ENCODE data around the gene EPN3.
A peak's percentile ranks its signal among the peaks of the same experiment; 100 is the strongest.

EPN3 gene

GRCh38 chr17:50572541-50572940, 40.0 kb downstream of the EPN3 start:
- DNase-seq, result no peak

DNA sequence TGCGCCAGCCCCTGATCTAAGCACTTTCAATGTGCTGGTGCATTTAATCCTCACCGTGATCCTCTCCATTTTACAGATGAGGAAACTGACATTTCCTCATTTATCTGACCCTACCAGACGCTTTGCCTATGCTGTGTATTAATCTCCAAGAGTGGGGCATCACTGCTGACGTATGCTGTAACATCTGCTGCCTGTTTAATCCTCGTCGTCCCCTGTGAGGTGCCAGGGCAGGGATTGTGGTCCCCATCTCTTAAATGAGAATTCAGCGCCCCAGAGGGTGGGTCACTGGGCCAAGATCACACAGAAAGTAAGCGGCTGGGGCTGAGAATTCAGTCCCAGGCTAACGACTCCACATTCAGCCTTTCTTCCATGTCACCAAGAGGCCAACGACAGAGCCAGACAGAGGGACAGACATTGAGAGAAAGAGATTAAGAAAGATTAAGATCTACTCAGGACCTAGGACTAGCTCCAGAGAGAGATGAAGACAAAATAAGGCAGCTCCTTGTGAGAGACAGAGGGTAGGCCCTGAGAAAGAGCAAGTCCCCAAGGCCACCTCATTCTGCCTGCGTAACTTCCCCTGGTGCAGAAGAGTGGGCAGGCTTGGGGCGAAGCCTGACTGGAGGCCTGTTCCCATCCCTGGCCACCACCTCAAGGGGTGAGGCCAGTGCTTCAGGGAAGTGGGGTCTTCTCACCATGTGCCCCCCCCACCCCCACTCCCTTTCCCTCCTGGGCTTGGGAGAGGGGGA, 41.5 kb downstream of the EPN3 start:
- no peak for DNase-seq

GRCh38 chr17:50575581-50576210, 43.2 kb downstream of the EPN3 start:
- no peak for DNase-seq

DNA sequence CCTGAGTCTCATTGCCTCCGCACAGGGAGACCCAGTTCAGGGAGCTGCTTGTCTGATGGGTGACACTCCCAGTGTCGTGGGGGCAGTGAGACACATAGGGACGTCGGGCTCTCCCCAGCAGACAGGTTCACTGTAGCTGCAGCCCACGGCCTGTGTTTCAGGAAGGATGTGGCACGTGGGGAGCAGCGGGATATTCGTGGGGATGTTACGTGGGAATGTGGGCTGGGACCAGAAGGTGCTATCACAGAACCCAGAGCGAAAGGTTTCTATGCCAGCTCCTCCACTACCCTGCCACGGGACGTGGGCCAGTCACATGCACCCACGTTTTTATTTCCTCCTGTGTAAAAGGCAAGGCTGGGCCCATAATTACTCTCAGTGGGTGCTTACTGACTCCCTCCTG, 44.3 kb downstream of the EPN3 start:
- DNase-seq, result no peak

DNA sequence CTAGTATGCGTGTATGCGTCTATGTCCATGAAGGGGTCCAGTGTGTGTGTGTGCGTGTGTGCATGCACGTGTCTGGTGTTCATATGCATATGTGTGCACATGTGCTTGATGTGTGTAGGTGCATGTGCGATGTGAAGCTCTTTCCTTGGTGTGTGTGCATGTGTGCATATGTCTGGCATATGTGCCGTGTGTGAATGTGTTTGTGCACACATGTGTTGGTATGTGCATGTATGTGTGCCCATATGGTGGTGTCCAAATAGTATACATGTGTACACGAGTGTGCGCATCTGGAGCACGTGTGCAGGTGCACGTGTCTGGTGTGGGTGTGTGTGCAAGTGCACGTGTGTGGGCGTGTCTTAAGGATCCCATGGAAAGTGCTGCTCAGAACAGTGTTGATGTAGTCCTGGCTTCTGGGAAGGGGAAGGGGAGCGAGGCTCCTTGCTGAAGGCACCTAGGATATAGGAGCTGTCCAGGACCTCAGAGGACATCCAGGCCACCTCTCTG, 45.0 kb downstream of the EPN3 start:
- no peak for DNase-seq

GRCh38 chr17:50578173-50578572, 45.6 kb downstream of the EPN3 start:
- DNase-seq, result no peak

GRCh38 chr17:50579399-50579798, 46.9 kb downstream of the EPN3 start:
- no peak for DNase-seq

DNA sequence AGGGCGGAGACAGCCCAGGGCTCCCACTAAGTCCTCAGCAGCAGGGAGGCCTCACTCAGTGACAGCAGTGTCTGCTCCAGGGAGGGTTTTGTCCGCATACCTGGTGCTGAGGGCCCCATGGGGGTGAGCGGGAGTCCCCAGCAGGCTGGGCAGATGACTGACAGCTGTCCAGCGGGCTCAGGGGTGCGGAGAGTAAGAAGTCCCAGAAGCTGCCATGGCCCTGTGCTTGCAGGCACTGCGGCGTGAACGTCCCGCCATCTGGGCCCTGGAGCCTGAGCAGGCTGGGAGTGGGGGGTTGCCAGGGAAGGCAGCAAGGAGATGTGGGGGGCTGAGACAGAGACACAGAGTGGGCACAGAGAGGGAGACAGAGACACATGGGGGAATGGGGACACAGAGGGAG, 48.1 kb downstream of the EPN3 start:
- no peak for DNase-seq

- no peak for DNase-seq
These were observed 48.8 kb downstream of the EPN3 start for GRCh38 chr17:50581316-50581715.

GRCh38 chr17:50582741-50583140, 50.2 kb downstream of the EPN3 start:
- DNase-seq, result no peak

DNA sequence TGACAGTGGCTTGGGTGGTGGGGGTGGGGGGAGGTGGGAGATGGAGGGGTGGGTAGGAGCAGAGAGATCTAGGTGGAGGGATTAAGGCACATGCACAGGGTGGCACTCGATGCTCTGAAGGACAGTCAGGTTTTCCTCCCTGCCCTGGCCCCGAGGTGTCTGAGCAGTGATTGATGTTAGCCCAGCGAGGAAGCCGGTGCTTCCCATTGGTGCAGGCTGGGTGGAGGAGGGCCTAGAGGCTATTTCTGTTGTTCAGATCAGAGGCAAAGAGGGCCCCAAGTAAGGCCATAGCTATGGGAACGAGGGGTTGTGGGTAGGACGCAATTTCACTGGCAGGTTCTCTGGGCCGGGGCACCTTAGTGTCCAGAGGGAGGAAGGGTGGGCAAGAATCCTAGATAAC, 51.1 kb downstream of the EPN3 start:
- no peak for DNase-seq

DNA sequence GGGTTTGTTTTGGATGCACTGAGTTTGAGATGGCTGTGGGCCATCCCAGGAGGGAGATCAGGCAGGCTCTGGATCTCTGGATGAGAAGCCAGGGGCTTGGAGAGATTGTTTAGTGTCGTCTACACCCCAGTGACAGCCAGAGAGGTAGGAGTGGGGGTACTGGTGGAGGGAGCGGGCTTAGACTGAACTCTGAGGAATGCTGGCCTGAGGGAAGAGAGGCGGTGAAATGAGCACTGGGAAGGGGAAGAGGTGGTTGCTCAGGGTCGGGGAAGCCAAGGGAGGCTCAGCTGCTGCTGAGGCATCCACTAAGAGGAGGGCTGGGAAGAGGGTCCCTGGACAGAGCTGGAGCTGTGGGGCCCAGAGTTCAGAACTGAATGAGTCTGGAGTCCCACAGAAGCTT, 51.6 kb downstream of the EPN3 start:
- no peak for DNase-seq

DNA sequence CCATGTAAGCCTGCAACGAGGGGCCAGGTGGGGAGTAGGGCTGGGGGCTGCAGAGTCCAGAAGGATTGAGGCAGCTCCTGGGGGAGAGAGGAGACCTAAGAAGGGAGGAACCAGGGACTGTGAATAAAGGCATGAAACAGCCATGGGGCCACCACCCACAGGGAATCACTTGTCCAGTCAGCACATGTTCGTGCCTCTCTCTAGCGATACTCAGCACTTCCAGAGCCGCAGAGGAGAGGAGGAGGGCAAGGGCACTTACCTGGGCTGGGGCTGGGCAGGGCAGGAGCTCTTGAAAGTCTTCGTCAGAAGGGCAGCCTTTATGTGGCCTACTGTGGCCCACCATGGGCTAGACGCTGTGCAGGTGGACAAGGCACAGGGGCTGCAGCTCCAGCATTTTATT, 52.2 kb downstream of the EPN3 start:
- no peak for DNase-seq

GRCh38 chr17:50585346-50585745, 52.8 kb downstream of the EPN3 start:
- DNase-seq, result no peak

GRCh38 chr17:50585891-50586290, 53.4 kb downstream of the EPN3 start:
- no peak for DNase-seq

DNA sequence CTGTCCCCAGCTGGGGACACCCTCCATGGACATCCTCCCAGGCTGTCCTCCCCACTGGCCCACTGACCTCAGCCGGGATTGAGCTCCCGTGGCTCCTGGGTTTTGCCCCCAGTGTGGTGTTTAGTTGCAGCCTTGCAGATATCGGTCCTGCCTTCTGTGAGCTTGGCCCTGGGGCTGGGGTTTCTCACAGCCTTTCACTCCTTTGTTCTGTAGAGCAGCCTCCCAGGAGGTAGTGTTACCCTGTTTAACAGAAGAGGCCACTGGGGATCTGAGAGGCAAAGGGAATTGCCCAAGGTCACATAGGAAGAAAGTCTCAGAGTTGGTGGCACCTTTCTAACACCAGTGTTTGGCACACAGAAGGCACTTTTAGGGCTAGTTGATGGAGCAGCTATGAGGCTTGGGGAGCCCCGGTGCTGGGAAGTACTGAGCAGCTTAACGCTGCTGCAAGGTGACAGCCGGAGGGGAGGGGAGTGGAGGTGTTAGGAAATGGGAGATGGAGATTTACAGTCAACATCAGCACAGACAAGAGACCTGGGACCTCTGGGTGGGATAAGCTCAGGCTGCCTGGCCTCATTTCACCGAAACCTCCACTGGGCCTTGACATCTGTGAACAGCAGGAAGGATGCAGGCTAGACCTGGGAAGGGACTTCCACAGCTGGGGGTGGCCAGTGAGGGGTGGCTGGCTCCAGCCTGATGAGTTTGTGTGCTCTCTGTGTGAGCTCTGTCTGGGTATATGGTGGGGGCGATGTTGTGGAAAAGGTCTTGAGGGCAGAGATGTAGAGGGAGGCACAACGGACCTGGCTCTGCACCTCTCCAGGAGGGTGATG, 54.1 kb downstream of the EPN3 start:
- no peak for DNase-seq

DNA sequence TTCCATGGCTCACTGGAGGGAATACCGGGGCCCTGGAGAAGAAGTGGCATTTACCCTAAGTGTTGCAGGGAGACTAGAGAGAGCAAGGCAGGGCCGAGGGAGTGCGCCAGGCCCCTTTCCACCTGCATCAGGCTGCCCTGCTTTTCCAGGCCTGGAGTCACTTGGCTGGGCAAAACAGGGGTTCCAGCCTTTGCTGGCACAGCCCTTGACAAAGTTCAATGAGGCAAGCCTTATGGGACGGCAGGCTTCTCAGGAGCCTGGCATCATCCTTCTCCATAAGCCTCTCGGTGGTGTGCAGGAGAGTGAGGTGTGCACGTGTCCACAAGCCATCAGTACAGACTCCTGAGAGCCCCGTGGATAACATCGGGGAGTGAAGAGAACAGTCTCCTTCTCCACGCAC, 55.0 kb downstream of the EPN3 start:
- no peak for DNase-seq

- DNase-seq, result no peak
These were observed 56.0 kb downstream of the EPN3 start for GRCh38 chr17:50588391-50589049.

DNA sequence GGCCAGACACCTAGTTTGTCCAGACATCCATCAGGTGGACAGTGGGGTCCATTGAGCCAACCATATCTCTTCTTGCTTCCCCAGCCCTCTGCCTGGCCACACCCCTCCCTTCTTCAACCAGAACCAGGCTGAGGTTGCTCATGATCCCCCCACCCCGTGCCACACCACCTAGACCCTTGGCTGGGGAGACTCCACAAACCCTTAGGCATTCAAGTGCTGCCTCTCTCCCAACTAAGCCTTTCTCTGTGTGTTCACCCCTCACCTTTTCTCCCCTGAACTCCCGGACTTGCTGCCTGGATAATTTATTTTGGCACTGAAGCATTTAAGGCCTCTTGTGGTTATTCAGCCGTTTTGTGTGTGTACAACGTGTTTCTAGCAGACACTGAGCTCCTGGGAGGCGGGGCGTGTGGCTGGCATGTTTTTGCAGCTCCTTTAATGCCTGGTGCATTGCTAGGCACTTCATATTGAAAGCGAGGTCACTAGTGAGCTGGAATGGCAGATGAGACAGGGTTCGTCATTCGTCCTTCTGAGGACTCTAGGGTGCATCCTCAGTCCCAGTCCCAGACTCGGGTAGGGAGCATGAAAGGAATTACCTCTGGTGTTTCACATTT, 56.7 kb downstream of the EPN3 start:
- peak; percentile 27 for DNase-seq

DNA sequence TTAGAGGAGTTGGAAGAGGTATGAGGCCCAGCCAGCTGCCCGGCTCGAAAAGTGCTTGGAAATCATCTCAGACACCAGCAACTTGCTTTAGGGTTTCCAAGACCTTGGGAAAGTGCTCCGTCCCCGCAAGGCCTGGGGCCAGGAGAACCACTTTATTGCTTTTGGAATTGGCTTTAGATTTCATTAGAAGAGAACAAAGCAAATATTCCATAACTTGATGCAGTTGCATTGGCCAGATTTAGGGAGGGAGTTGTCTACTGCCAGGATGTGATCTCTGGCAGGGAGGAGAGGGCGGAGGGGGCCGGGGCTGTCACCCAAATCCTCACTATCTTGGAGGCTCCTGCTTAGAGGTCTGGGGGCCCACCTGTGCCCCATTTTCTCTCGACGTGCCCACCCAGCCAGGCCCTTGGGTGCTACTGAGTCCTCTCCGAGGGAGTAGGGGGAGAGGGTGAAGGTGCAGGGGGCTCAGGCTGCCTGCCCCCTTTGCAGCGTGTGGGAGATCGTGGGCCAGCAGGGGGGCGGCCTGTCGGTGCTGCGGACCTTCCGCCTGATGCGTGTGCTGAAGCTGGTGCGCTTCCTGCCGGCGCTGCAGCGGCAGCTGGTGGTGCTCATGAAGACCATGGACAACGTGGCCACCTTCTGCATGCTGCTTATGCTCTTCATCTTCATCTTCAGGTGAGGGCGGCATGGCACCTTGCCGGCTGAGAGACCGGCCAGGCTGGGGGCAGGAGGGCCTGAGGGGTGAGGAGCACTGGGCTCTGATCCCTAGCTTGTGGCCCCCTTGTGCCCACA, 58.6 kb downstream of the EPN3 start:
- no peak for DNase-seq

- peak; percentile 48 for DNase-seq
These were observed 60.8 kb downstream of the EPN3 start for GRCh38 chr17:50593321-50593720.

Measured in NCI-H187 treated with DMSO at 0.1 percent for 48 hours (cell line).